Measurements from ENCODE around the gene OTOS. TPM values are rescaled to one million over a fixed set of nuclear protein-coding genes. Genes with fewer than 3 reads are reported as not detected.

Gene OTOS
- polyA plus RNA-seq, 1 donor from 2014 or later = not detected

DNA sequence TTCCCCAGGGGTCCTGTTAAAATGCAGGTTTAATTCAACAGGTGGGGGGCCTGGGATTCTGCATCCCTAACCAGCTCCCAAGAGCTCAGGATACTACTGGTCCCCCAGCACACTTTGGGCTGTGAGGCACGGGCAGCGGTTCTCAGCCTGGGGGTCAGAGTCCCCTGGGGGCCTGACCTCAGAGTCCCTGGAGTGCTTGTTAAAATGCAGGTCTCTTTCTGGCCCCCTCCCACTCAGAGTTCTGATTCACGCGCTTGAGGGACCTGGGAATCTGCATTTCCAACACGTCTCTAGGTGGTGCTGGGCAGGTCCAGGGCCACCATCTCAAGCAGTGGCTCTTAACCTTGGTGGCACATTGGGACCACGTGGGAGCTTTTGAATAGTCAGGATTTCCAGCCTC lies 2.8 kb upstream of the OTOS start:
- H3K36me3 ChIP-seq (ENCODE audit: insufficient read depth, low read length) = no peaks in the 10 kb centered on the region
- no peak overlapping the region for H3K4me3 ChIP-seq (ENCODE audit: low read length)
- H3K27me3 ChIP-seq (ENCODE audit: insufficient read depth, low read depth, low read length) = no peaks in the 10 kb centered on the region

DNA sequence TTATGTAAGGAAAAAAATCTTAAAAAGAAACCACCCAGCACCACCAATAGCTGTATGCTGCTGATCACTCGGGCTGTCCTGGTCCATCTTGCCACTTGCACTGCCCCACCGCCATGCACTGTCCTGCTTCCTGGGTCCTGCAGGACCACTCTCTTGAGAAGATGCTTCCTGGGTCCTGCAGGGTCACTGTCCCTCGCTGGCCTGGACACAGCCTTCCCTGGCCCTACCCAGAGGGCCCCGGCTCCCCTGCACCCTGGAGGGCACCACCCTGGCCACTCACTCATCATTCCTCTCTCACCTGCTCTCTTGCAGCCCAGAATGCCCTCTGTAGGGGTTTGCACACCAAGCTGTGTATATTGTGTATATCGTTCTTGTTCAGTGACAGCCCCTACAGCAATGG lies 2.4 kb upstream of the OTOS start:
- Histone ChIP-seq H3K9ac (ENCODE audit: low read length) (no peak overlapping the region), H3K27me3 (ENCODE audit: insufficient read depth, low read depth, low read length) (no peaks in the 10 kb centered on the region), H3K9me3 (ENCODE audit: low read length) (no peaks in the 10 kb centered on the region), H3F3A (ENCODE audit: insufficient read depth, low read length, poor library complexity, severe bottlenecking) (no peaks in the 10 kb centered on the region), H3K36me3 (ENCODE audit: insufficient read depth, low read length) (no peaks in the 10 kb centered on the region), H4K20me1 (ENCODE audit: insufficient read depth) (no peaks in the 10 kb centered on the region), H2AFZ (ENCODE audit: low read depth, low read length) (no peak overlapping the region), H3K27ac (ENCODE audit: low read length) (no peak overlapping the region), H3K4me3 (ENCODE audit: low read length) (no peak overlapping the region), H3K79me2 (replicated peaks; ENCODE audit: insufficient read depth, low read length) (no peaks in the 10 kb centered on the region), H3K4me2 (ENCODE audit: low read length) (no peak overlapping the region), H3K9me2 (ENCODE audit: insufficient read depth, low read length) (no peaks in the 10 kb centered on the region)
- TF ChIP-seq, protein P1, sequence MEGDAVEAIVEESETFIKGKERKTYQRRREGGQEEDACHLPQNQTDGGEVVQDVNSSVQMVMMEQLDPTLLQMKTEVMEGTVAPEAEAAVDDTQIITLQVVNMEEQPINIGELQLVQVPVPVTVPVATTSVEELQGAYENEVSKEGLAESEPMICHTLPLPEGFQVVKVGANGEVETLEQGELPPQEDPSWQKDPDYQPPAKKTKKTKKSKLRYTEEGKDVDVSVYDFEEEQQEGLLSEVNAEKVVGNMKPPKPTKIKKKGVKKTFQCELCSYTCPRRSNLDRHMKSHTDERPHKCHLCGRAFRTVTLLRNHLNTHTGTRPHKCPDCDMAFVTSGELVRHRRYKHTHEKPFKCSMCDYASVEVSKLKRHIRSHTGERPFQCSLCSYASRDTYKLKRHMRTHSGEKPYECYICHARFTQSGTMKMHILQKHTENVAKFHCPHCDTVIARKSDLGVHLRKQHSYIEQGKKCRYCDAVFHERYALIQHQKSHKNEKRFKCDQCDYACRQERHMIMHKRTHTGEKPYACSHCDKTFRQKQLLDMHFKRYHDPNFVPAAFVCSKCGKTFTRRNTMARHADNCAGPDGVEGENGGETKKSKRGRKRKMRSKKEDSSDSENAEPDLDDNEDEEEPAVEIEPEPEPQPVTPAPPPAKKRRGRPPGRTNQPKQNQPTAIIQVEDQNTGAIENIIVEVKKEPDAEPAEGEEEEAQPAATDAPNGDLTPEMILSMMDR (IDR thresholded peaks at IDR 0.05; ENCODE audit: poor library complexity, severe bottlenecking) = no peak
- no peak for TF ChIP-seq EZH2 (IDR thresholded peaks at IDR 0.05; ENCODE audit: borderline replicate concordance, insufficient read depth, low read length, poor library complexity, severe bottlenecking)
- TF ChIP-seq RAD21 (conservative IDR thresholded peaks at IDR 0.05) = no peak

More for the DNA sequence above, 2.8 kb upstream of the OTOS start:
- Histone ChIP-seq H3K79me2 (replicated peaks; ENCODE audit: insufficient read depth, low read length) (no peaks in the 10 kb centered on the region), H4K20me1 (ENCODE audit: insufficient read depth) (no peaks in the 10 kb centered on the region), H3K27ac (ENCODE audit: low read length) (no peak overlapping the region), H3K9me3 (ENCODE audit: low read length) (no peaks in the 10 kb centered on the region), H2AFZ (ENCODE audit: low read depth, low read length) (no peak overlapping the region), H3K9me2 (ENCODE audit: insufficient read depth, low read length) (no peaks in the 10 kb centered on the region), H3K4me2 (ENCODE audit: low read length) (no peak overlapping the region), H3K9ac (ENCODE audit: low read length) (no peak overlapping the region), H3F3A (ENCODE audit: insufficient read depth, low read length, poor library complexity, severe bottlenecking) (no peaks in the 10 kb centered on the region)
- TF ChIP-seq, protein P1 (IDR thresholded peaks at IDR 0.05; ENCODE audit: poor library complexity, severe bottlenecking) = no peak
- no peak for TF ChIP-seq RAD21 (conservative IDR thresholded peaks at IDR 0.05)
- no peak for TF ChIP-seq MXI1 (conservative IDR thresholded peaks at IDR 0.05; ENCODE audit: poor library complexity, severe bottlenecking)
- no peak for TF ChIP-seq TAF1 (IDR thresholded peaks at IDR 0.05; ENCODE audit: low read depth)
- no peak for TF ChIP-seq SMC3 (conservative IDR thresholded peaks at IDR 0.05; ENCODE audit: poor library complexity)
- TF ChIP-seq EP300 (conservative IDR thresholded peaks at IDR 0.05; ENCODE audit: poor library complexity, severe bottlenecking) = no peak
- no peak for TF ChIP-seq POLR2AphosphoS5 (IDR thresholded peaks at IDR 0.05)
- no peak for TF ChIP-seq EZH2 (IDR thresholded peaks at IDR 0.05; ENCODE audit: borderline replicate concordance, insufficient read depth, low read length, poor library complexity, severe bottlenecking)
- TF ChIP-seq REST (IDR thresholded peaks at IDR 0.05; ENCODE audit: borderline replicate concordance) = no peak

Measured in neural cell (in vitro differentiated cells).